HG03575 (cell line): ENCODE results near the gene TAF4.

Experiments
- ATAC-seq: cut with Tn5 transposase; IDR thresholded peaks from one replicate; pipeline ENCODE4 v1.9.1; 2021; ENCODE audit not compliant: unreplicated experiment, insufficient number of reproducible peaks, low FRiP score; ENCODE audit errors: extremely low read depth

TAF4 gene

GRCh38 chr20:62048821-62049291 is 16.8 kb downstream of the TAF4 start:
- ATAC-seq, result no peak

- no peak for ATAC-seq
Observed at GRCh38 chr20:62048346-62048761, 17.3 kb downstream of the TAF4 start.

- no peak for ATAC-seq
Observed at GRCh38 chr20:62047666-62048345, 17.9 kb downstream of the TAF4 start.

- no peak for ATAC-seq
Observed at GRCh38 chr20:62046431-62046830, 19.2 kb downstream of the TAF4 start.

- no peak for ATAC-seq
Observed at GRCh38 chr20:62045529-62046285, 20.0 kb downstream of the TAF4 start.

- ATAC-seq, result no peak
Observed at GRCh38 chr20:62045118-62045517, 20.6 kb downstream of the TAF4 start.

GRCh38 chr20:62044631-62045030 is 21.1 kb downstream of the TAF4 start:
- no peak for ATAC-seq

GRCh38 chr20:62043131-62043914 is 22.4 kb downstream of the TAF4 start:
- ATAC-seq, result no peak

GRCh38 chr20:62042025-62042820 is 23.5 kb downstream of the TAF4 start:
- ATAC-seq, result no peak

GRCh38 chr20:62040933-62041332 is 24.7 kb downstream of the TAF4 start:
- no peak for ATAC-seq

- no peak for ATAC-seq
Observed at GRCh38 chr20:62040381-62040922, 25.2 kb downstream of the TAF4 start.

- ATAC-seq, result no peak
Observed at GRCh38 chr20:62039738-62040137, 25.9 kb downstream of the TAF4 start.

GRCh38 chr20:62032609-62033368 is 32.9 kb downstream of the TAF4 start:
- no peak for ATAC-seq

- ATAC-seq, result no peak
Observed at GRCh38 chr20:62031462-62032092, 34.1 kb downstream of the TAF4 start.

- no peak for ATAC-seq
Observed at GRCh38 chr20:62030834-62031434, 34.7 kb downstream of the TAF4 start.

- ATAC-seq, result no peak
Observed at GRCh38 chr20:62030357-62030756, 35.3 kb downstream of the TAF4 start.

GRCh38 chr20:62029949-62030348 is 35.7 kb downstream of the TAF4 start:
- ATAC-seq, result no peak
